Hematopoietic multipotent progenitor cell treated with erythropoietin and hydrocortisone succinate and interleukin-3 and kit ligand, for 6 days (in vitro differentiated cells): Measurements from ENCODE around the gene COTL1.
"Not testable (repeated sequence)": the region's sequence is repeated elsewhere in the genome, so short reads cannot be mapped to it uniquely, and the experiment has no call there.

Experiments used
- DNase-seq: peaks from one replicate; pipeline ENCODE4 v3.0.0-alpha.2; 2015

Gene COTL1

DNA sequence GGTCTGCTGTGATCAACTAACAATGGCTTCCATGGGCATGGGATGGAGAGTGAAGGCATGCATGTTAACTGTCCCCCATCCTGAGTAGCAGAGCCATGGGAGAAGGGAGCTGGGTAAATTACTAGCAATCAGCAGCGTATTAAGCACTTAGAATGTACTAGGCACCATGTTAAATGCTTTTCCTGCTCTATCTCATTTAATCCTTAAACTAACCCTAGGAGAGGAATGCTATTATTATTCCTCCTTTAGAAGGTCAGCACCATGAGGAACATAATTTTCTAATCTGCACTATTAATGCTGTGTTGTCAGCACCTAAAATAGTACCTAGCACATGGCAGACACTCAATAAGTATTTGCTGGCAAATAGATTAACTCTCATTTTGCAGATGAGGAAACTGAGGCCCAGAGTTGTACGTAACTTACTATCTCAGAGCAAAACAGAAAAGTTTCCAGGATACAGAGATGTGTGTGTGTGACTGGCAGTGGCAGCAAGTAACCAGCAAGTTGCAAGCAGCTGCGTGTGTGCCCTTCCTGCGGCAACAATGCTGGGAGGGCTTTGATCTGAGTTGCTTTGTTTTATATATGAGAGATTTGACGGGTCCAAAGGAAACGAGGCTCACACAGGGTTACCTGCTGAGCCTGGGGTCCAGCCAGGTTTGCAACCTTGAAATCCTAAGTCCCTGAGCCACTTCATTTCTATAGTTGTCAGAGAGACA is 23.9 kb upstream of the COTL1 start:
- DNase-seq: no peak

DNA sequence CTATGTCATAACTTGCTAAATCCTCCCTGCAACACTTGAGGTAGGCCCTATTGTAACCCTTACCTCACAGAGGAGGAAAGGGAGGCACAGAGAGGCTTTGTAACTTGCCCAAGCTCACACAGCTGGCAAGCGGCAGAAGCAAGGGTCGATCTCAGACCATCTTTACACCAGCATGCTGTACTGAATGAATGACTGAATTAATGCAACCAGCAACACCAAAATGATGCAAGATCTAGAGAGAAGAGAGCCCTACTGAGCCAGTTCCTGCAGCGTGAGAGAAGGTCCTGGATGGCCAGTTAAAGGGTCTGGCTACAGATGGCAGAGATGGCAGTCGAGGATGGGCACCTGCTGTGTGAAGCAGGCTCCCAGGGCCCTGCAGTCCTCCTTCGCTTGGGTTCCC is 22.3 kb upstream of the COTL1 start:
- DNase-seq: no peak

DNA sequence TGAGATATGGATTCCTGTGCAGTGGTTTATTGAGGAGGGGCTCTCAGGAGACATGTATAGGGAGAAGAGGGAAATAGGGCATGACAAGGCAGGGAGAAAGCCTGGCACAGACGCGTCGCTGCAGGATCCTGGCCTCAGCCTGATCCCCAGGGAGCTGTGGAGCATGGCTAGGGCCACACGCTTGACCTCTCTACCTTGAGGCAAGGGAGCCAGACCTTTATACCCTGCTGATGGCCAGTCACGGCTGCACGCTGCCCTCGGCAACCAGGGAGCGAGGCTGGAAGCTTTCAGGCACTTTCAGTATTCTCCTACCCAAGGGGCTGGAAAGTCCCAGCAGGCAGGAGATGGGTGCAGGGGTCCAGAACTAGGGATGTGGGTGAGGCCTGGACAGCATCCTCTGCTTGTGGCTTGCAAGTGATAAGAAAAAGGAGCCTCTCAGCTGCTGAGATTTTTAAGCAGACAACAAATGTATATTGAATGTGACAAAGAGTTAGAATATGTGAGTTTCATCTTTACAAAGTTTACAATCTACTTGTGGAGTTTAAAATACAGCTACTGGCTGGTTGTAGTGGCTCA is 20.4 kb upstream of the COTL1 start:
- DNase-seq: no peak

DNA sequence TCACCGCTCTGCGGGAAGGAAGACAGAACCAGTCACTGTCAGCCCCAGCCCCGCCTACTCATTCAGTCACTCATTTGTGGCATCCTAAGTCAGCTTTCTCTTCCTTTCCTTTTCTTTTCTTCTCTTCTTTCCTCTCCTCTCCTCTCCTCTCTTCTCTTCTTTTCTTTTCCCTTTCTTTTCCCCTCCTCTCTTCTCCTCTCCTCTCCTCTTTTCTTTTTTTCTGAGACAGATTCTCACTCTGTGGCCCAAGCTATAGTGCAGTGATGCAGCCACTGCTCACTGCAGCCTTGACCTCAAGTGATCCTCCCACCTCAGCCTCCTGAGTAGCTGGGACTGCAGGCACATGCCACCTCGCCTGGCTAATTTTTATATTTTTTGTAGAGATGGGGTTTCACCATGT is 19.8 kb upstream of the COTL1 start:
- no peak for DNase-seq

DNA sequence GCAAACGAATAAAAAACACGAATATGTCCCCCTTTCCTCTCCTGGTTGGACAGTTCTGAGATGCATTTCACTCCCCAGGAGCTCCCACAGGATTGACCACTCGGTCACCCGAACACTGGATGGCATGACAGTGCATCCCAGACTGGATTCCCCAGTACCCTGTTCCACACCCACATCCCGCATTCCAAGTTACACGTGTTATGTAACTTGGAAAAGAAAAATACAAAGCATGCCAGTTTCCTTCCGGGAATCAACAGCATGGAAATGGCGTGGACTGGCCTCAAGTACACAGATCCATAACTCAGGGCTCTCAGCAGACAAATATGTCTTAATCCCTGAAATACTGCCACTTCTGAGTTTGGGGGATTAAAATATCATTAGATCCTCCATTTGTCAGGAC is 17.8 kb upstream of the COTL1 start:
- no peak for DNase-seq

DNA sequence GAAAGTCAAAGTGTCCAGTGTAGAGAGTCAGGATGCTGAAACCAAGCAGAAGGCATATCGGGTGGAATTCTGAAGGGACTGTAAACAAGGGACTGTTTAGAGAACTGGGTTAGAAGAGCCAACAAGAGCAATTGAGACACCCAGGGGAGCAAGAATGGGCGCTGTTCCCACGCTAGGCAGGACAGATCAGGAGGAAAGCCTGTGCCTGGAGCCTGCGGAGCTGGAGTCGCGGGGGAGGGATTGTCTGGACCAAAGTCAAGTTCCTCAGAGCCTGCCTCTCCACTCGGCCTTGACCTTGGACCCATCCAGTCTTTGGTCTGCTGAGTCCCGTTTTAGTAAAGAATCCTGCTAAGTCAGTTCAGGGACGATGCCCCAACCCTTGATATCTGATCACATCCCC is 15.7 kb upstream of the COTL1 start:
- DNase-seq: no peak

DNA sequence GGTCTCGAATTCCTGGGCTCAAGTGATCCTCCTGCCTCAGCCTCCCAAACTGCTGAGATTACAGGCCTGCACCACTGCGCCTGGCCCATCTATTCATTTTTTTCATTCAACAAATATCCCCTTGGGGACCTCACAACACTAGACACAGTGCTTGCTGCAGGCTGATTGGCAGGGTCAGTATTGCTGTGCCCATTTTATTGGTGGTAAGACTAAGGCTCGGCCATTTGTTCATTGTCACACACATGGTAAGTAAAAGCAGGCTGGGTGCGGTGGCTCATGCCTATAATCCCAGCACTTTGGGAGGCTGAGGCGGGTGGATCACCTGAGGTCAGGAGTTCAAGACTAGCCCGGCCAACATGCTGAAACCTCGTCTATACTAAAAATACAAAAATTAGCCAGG is 15.0 kb upstream of the COTL1 start:
- DNase-seq: not testable (repeated sequence)

DNA sequence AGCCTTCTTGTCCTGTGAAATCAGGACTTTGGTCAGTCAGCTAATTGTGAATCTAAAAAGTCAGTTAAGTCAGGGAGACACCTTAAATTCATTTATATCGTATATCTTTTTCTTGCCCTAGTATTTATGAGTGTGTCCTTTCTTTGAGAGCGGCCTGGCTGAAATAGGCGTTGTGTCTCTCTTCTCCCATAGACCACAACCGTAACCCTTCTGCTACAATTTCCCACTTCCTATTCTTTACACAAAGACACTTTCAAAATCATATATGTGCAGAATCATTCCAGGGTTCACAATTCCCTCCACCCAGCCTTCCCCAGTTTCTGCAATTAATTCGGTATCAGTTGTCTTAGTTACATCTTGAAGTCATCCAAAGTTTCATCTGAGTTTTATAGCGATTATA is 14.0 kb upstream of the COTL1 start:
- DNase-seq: no peak

DNA sequence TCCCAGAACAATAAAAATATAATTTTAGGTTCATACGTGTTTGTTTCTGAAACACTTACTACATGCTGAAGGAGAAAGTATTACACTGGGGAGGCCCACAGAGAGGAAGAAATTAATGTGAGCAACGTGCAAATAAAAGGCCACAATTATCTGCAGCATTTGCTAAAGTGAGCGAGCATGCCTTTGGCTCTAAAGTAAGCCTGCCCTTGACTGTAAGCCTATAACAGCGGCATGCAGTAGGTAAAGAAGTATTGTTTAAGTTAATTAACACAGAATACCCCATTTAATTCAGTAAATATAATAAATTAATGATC is 13.2 kb upstream of the COTL1 start:
- no peak for DNase-seq

DNA sequence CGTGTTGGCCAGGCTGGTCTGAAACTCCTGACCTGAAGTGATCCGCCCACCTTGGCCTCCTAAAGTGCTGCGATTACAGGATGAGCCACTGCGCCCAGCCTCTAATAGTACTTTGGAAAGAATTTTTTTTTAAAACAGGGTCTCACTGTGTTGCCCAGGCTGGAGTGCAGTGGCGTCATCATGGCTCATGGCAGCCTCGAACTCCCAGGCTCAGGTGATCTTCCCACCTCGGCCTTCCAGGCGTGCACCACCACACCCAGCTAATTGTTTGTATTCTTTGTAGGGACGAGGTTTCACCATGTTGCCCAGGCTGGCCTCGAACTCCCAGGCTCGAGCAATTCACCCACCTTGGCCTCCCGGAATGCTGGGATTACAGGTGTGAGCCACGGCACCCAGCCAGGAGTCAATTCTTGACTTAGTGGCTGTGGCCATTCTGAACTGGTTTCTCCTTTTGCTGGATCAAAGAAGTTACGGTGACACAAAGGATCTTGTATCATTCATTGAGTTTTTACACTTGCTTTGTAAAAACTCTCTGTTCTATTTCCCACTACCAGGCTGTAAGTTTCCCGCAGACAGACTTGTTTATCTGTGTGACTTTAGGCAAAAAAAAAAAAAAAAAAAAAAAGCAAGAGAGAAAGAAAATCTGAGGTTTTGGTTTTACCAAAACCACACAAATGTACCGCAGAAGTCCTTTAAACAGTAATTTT is 12.7 kb upstream of the COTL1 start:
- no peak for DNase-seq

DNA sequence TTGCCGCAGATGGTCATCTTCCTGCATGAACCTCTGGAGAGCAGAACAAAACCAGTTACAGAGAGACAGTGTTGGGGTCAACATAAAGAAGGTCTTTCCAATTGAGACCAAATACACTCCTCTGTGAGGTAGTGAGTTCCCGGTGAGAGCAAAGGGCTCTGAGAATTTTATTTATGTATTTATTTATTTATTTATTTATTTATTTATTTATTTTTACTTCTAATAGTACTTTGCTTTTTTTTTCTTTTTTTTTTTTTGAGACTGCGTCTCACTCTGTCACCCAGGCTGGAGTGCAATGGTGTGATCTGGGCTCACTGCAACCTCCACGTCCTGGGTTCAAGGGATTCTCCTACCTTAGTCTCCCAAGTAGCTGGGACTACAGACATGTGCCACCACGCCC is 12.1 kb upstream of the COTL1 start:
- no peak for DNase-seq

DNA sequence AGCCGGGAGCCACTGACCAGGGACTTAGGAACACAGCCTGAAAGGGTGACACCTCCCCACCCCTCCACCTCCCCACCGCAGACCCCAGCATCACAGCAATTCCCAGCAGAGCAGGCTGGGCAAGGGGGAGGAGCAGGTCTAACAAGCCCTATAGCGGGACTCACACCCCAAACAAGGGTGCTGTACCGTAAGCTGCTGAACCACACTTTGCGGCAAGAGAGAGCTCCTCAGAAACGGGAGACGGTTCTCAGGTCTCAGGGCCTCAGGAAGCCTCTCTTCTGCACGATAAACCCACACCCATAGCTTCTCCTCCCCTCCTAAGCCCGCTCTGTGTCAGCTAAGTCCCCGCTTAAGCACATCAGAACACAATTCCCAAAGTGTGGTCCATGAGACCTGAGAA is 11.7 kb upstream of the COTL1 start:
- no peak for DNase-seq

DNA sequence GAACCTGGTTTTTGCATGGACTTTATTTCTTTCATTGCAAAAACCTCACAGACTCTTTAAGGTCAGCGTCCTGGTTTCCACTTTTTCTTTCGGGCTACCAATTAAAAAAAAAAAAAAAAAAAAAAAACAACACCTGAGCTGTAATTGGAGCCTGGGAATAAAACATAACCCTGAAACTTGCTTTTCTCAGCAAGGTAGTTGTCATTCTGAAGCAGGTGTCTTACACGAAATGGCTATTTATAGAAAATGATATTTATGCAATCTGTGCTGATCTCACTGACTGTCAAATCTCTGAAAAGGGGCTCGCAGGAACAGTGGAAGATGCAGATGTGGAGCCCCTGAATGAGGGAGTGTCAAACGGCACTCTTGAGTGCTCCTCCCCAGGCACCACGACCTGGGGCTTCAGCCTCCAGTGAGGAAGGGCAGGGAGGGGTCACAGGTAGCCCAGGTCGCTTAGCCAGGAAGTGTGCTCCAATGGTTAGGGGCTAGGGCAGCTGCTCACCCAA is 10.4 kb upstream of the COTL1 start:
- no peak for DNase-seq

DNA sequence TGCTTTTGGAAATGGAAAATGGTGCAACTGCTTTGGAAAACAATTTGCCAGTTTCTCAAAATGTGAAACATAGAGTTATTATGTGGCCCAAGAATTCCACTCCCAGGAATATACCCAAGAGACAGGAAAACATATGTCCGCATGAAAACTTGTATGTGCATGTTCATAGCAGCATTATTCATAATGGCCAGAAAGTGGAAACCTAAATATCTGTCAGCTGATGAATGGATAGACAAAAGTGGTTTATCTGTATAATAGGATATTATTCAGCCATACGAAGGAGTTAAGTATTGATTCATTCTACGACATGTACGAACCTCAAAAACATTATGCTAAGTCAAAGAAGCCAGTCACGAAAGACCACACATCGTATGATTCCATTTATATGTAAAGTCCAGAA is 7.7 kb upstream of the COTL1 start:
- no peak for DNase-seq

DNA sequence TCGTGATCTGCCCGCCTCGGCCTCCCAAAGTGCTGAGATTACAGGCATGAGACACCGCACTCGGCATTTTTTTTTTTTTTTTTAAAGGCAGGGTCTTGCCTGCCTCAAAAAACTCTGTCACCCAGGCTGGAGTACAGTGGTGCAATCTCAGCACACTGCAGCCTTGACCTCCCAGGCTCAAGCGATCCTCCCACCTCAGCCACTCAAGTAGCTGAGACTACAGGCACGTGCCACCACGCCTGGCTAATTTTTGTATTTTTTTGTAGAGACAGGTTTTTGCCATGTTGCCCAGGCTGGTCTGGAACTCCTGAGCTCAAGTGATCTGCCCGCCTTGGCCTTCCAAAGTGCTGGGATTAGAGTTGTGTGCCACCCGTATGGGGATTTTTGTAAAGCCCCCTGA is 3.0 kb upstream of the COTL1 start:
- DNase-seq: not testable (repeated sequence)

DNA sequence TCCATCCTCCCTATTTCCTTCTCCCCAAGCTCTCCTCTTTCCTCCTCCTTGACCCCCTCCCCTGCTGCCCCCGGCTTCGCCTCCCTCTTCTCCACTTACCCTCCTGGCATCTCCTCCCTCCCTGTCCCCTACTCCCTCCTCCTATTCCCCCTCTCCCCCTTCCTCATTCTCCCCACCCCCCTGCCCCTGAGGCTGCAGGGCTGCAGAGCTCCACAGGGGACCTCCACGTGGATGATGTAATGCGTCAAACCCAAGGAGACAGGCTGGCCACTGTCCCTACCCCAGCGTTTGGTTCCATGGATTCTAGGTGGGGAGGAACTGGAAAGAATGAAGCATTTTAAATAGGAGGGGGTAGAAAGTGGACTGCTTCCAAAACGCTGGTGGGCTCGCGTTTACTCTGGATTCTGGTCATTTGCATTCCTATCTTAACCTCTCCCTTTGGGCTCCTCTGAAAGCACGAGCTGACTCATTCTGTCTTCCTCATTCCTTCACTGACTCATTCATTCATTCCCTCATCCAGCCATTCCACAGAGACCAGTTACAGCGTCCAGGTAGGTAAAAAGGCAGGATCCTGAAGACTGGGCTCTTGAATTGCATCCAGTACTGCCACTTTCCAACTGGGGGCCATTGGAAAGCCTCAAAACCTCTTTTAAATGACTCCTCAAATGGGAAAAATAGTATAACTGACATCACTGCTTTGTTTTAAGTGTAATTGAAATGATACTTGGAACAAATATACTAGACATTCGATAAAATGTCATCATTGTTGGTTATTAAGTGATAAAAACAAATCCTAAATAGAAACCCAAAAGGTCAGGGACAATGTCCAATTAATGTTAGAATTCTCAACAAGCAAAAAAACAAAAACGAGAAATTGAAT is 943 bp upstream of the COTL1 start:
- no peak for DNase-seq

DNA sequence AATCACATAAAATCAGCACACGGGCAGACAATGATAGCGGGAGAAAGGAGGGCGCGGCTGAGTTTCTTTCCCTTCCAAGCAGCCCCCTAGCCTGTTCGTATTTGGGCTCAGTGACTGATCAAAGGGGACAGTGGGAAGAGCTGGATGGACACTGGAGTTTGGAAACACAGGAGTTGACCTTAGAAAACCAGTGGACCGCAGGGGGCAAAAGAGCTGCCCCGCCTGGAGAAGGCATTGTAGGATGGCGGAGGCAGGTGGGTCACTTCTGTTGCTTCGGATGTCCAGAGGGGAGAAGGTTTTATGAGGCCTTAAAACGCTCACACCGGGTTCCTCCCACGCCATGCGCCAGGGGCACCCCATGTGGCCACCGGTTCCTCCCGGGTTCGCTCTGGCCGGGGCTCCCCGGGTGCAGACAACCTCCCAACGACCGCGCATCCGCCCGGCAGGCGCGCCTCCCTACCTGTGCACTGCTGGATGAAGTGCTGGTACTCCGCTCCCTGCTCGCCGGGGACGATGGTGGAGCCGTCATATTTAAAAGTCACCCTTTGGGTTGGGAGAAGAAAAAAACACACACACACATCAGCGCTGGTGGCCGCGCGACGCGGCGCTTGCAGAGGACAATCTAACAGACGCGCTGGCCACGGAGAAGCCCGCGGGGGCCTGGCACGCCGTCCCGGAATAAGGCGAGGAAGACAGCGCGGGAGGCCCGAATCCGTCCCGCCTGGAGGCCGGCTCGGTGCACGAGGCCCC is 662 bp downstream of the COTL1 start:
- DNase-seq: no peak

DNA sequence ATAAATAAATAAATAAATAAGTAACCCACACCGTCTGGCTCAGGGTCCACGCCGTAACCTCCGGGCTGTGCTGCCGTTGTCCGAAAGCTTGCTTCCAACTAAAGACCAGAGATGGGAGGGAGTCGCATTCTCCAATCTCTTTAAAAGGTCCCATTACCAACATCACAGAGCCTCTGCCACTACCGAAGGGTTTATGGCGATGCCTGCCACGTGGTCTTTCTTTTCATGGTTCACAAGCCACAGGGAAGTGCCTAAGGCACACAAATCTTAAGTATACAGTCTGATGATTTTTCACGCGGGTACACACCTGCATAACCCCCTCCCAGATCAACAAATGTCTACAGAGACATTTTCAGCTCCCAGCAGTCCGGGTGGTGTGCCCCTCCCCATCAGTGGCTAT is 1.4 kb downstream of the COTL1 start:
- no peak for DNase-seq

DNA sequence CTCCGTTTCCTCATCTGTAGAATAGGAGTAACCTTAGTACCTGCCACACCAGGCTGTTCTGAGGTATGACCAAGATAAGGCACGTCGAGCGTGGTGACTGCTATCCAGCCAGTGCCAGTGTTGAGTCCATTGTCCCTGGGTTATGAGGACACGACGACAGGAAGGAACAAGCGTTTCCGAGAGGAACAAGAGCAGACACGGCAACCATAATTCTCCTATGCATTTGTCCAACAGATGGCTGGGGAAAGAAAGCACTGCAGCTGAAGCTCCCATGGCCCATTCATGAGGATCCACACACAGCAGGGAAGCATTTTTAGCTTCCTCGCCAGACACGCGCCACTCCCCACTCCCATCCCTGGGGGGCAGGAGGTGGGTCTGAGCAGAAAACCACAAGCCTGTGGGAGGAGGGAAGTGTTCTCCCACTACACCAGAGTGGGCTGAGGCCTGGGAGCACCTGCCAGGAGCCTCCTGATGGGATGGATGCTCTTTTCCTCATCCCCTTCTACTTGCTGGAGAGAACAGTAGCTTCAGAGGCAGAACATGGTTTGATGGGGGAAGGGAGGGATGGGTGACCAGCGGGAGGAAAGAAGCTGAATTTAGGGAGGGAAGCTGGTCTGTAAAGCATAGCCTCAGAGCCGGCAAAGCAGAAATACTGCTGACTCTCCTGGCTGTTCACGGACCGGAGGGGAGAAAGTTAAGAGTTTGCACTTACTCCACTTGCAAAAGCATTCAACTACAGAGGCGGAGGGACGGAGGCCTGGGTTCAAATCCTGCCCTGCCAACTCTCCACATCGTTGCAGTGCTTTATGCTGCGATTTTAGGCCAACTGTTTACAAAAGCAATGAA is 2.7 kb downstream of the COTL1 start:
- DNase-seq: no peak

DNA sequence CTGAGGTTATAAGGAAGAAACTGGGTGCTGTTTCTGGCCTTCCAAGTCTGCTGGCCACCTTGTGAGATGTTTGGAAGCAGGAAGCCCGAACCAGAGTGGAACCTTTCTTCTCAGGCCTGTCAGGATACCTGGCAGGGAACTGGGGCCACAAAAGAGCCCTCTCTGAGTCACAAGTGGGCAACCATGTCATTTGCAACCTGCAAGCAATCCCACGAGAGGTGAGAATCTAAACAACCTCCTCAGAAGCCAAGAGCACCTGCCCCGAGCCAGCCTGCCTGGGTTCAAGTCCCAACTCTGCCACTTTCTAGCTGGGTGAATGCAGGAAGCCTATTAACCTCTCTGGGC is 3.3 kb downstream of the COTL1 start:
- DNase-seq: no peak

DNA sequence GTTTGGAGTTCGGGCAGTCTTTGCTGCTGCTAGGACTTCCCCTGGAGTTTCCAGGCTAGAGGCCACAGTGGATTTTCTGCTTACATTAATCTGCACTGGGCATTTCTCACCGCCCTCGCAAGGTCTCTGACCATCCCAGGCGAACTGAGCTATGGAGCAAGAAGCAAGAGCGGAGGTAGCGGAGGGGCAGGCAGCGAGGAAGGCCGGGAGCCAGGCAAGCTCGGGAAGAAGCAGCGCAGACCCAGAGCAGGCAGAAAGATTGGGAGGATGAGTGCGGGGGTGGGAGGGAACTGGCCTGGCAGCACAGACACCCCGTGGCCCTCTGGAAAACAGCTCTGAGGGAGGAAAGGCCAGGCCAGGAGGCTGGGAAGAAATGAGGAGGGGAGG is 3.8 kb downstream of the COTL1 start:
- no peak for DNase-seq
